Measurements from ENCODE around the gene OVOL2.

- TF ChIP-seq CTCF (IDR thresholded peaks at IDR 0.05; ENCODE audit: low read depth, low read length, poor library complexity, severe bottlenecking), result no peak
- TF ChIP-seq EZH2phosphoT487 (IDR thresholded peaks at IDR 0.05; ENCODE audit: borderline replicate concordance, low read length), result no peak
Observed at GRCh38 chr20:18003897-18004296, 53.8 kb downstream of the OVOL2 start.

Measured in DOHH2 (cell line).